K562 (cell line): Measurements from ENCODE around the gene KIF26A.

ENCODE experiments used
- CHAMP1 ChIP-seq: fragments of 450-650 bp; IDR thresholded peaks from 2 replicates; pipeline ENCODE4 v1.6.1; 2016; ENCODE audit warnings: mild to moderate bottlenecking
- CTCF ChIP-seq, 3 experiments: IDR thresholded peaks in 2 of 3; conservative IDR thresholded peaks in 1 of 3; 2 replicates each; pipeline ENCODE4 v1.5.1; 2011 to 2012; ENCODE audit warnings: low read length in 3 of 3, mild to moderate bottlenecking in 3 of 3, control low read depth in 2 of 3, improper control_type of control experiment in 1 of 3, inconsistent platforms in 1 of 3, low read depth in 1 of 3, mixed read lengths in 1 of 3, moderate library complexity in 1 of 3; ENCODE audit not compliant: insufficient read depth in 2 of 3
- E2F4 ChIP-seq: sonication (generic); formaldehyde crosslinking; IDR thresholded peaks from 2 replicates; pipeline ENCODE4 v1.8.0; 2022; ENCODE audit warnings: mild to moderate bottlenecking, low read depth, missing genetic modification reagents
- ESRRA ChIP-seq: fragments of 450-650 bp; IDR thresholded peaks from 2 replicates; pipeline ENCODE4 v1.6.1; 2014; ENCODE audit warnings: low read depth, mild to moderate bottlenecking, moderate library complexity, borderline replicate concordance
- EZH2 ChIP-seq: IDR thresholded peaks from 2 replicates; pipeline ENCODE4 v1.6.1; 2012; ENCODE audit warnings: low read depth, mild to moderate bottlenecking, inconsistent platforms, low read length, borderline replicate concordance
- POLR2AphosphoS5 ChIP-seq: IDR thresholded peaks from 2 replicates; pipeline ENCODE4 v1.6.1; 2011; ENCODE audit warnings: mild to moderate bottlenecking, low read depth, low read length, moderate library complexity; ENCODE audit not compliant: control insufficient read depth, insufficient read depth
- RAD21 ChIP-seq, 2 experiments: fragments of 250-450 bp in 1 of 2; fragments of 450-650 bp in 1 of 2; sonication (Bioruptor Pico) in 1 of 2; formaldehyde crosslinking in 1 of 2; IDR thresholded peaks in 1 of 2; conservative IDR thresholded peaks in 1 of 2; 2 replicates each; pipeline versions ENCODE4 v1.4.0 to v1.8.0; 2020 to 2022; ENCODE audit warnings: mild to moderate bottlenecking in 2 of 2, moderate library complexity in 1 of 2
- REST ChIP-seq, 2 experiments: fragments of 450-650 bp; formaldehyde crosslinking in 1 of 2; IDR thresholded peaks; 2 replicates each; pipeline versions ENCODE4 v1.4.0 to v1.6.1; 2014 to 2020; ENCODE audit warnings: mild to moderate bottlenecking in 2 of 2, borderline replicate concordance in 1 of 2, low read depth in 1 of 2
- SIN3A ChIP-seq, 2 experiments: fragments of 150-350 bp in 1 of 2; IDR thresholded peaks; 2 replicates each; pipeline ENCODE4 v1.6.1; 2011 to 2016; ENCODE audit warnings: borderline replicate concordance in 2 of 2, low read depth in 2 of 2, low read length in 2 of 2, mild to moderate bottlenecking in 2 of 2, moderate library complexity in 2 of 2; ENCODE audit not compliant: control insufficient read depth in 1 of 2
- WHSC1 ChIP-seq: IDR thresholded peaks from one replicate; pipeline ENCODE4 v1.6.1; 2012; ENCODE audit warnings: low read length, control low read depth, inconsistent platforms

- TF ChIP-seq SIN3A (IDR thresholded peaks at IDR 0.05; ENCODE audit: borderline replicate concordance in 2 of 2, control insufficient read depth in 1 of 2, low read depth in 2 of 2, low read length in 2 of 2) (no peak), WHSC1 (no peak), POLR2AphosphoS5 (no peak), CHAMP1 (no peak), ESRRA (no peak), REST (IDR thresholded peaks at IDR 0.05; ENCODE audit: borderline replicate concordance) (no peak), REST (CRISPR knock-in tag; IDR thresholded peaks at IDR 0.05; ENCODE audit: low read depth) (no peak), CTCF (IDR thresholded peaks at IDR 0.05 in 2 of 3, conservative IDR thresholded peaks at IDR 0.05 in 1 of 3; ENCODE audit: insufficient read depth in 2 of 3, low read depth in 1 of 3, low read length in 3 of 3) (no peak), EZH2 (no peak), RAD21 (CRISPR knock-in tag; conservative IDR thresholded peaks at IDR 0.05 in 1 of 2, IDR thresholded peaks at IDR 0.05 in 1 of 2) (no peak), E2F4 (CRISPR knock-in tag) (no peak)
Observed at GRCh38 chr14:104171895-104172294, 33.5 kb downstream of the KIF26A start.
